ENCODE measurements around the gene FXYD4.
A peak's percentile ranks its signal among the peaks of the same experiment; 100 is the strongest.
"Not testable (repeated sequence)": the region's sequence is repeated elsewhere in the genome, so short reads cannot be mapped to it uniquely, and the experiment has no call there.

The FXYD4 gene, protein sequence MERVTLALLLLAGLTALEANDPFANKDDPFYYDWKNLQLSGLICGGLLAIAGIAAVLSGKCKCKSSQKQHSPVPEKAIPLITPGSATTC

DNA sequence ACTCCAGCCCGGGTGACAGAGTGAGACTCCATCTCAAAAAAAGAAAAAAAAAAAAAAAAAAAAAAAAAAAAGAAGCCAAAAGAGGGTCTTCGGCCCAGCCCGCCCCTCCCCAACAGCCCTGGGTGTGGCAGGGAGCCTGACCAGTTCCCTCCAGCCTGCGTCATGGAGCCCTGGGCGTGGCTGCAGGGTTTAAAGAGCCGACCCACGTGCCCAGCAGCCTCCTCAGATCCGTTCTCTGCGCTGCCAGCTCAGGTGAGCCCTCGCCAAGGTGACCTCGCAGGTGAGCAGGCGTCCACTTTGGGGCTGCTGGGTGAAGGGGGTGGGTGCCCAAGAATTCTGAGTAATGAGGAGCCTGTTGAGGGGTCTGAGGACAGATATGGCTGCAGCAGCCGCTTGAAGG is at the start of gene FXYD4:
TSS of gene FXYD4 (plus strand) at position 219 of the 400 bp plus-strand sequence. CDS start 2,111 bp downstream, outside the sequence.
- DNase-seq (ENCODE audit: low spot score): no peak

DNA sequence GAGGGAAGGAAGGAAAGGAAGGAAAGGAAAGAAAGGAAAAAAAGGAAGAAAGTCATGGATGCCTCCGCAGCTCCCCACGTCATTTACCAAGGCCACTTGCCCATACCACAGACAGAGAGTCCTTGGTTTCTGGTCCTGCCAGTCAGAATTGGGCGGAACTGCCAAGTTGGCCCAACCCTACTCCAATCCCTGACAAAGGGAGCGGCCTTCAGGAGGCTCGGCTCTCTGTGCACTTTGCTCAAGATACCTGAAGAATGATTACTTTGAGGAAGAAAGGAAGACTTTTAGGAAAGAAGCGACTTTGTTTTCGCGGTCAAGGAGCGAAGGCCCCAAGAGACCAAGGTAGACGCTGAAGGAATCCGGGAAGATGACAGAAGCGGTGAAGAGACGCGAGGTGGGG is 49.1 kb upstream of the FXYD4 start:
- no peak for DNase-seq (ENCODE audit: low spot score)

DNA sequence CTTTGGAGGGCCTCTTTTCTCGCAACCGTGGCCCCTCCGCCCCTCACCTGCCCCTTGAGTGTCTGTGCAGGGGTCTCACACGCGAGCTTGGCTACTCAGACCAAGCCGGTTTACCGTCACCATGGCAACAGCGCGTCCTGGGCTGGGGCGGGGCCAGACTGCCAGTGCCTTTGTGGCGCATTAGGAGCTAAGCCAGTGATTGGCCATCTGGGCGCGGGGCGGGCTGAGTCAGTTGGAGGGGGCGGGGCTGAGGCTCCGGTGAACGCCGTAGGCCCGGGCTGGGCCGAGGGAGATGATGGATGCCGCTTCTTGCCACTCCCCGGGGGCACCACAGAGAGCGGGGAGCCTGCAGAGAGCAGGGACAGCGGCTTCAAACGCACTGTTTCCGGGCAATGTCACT is 48.7 kb upstream of the FXYD4 start:
- DNase-seq (ENCODE audit: low spot score): peak; percentile 99

DNA sequence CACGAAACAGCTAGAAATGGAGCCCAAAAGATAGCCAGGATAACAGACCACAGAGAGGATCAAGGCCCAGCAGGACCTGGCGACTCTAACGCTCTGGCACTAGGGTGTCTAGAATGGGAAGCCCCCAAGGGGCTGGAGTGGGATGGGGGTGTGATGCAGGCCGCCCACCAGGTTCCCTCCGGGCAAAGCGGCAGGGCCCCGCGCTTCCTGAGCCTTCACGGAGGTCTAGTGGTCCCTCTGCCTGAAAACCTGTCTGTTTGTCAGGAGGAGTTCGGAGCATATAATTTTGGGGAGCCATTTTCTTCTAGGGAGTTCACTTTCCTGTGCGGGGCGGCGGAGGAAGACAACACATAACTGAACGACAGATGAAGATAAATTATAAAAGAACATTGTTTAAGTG is 48.2 kb upstream of the FXYD4 start:
- DNase-seq (ENCODE audit: low spot score): peak; percentile 29

DNA sequence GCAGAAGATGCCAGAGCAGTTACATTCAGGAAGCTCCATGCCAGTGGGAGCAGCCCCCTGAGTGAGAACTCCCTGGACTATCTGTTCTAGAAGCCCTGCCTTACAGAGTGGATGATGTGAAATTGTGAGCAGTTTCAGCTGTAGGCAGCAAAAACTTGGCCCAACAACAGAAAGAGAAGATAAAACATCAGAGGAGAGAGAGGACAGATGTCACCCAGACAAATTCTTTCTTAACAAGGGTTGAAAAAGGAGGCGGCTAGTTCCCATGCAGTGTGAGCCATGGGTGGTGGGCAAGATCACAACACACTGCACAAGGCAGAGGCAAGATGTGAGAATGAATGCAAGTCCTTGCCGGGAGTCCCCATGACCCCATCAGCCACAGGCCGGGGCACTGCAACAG is 46.6 kb upstream of the FXYD4 start:
- DNase-seq (ENCODE audit: low spot score): no peak

DNA sequence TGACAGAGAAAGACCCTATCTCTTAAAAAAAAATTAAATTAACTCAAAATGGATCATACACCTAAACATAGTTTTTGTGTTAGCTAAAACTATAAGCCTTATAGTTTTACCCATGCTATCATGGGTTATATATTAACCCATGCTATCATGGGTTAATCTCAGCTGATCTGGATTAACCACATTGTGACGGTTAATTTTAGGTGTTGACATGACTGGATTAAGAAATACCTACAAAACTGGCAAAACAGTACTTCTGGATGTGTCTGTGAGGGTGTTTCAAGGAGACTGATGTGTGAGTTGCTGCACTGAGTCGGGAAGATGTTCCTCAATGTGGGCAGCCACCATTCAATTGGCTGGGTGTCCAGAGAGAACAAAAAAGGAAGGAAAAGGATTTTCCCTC is 44.3 kb upstream of the FXYD4 start:
- no peak for DNase-seq (ENCODE audit: low spot score)

DNA sequence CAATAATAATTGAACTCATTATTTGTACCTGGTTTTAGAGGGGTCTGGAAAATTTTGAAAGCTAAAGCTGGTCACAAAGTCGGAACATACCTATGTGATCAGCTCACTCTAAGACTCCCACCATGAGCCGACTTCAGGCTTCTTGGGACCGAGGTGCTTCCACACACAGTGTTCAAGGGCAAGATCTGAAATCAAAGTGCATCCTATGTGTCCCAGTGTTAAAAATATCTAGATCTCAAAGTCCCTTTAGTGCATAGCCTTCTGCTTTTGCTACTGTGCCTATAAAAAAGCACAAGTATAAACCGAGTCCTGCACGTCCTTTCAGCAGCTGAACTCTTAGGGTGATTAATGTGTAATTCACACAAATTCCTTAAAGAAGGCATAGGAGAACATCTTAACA is 43.5 kb upstream of the FXYD4 start:
- no peak for DNase-seq (ENCODE audit: low spot score)

DNA sequence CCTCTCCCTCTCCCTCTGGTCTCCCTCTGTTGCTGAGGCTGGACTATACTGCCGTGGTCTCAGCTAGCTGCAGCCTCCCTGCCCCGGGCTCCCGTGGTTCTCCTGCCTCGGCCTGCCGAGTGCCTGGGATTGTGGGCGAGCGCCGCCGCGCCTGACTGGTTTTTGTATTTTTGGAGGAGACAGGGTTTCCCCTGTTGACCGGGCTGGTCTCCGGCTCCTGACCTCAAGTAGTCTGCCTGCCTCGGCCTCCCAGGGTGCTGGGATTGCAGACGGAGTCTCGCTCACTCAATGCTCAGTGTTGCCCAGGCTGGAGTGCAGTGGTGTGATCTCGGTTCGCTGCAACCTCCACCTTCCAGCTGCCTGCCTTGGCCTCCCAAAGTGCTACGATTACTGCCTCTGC is 42.6 kb upstream of the FXYD4 start:
- DNase-seq (ENCODE audit: low spot score): not testable (repeated sequence)

DNA sequence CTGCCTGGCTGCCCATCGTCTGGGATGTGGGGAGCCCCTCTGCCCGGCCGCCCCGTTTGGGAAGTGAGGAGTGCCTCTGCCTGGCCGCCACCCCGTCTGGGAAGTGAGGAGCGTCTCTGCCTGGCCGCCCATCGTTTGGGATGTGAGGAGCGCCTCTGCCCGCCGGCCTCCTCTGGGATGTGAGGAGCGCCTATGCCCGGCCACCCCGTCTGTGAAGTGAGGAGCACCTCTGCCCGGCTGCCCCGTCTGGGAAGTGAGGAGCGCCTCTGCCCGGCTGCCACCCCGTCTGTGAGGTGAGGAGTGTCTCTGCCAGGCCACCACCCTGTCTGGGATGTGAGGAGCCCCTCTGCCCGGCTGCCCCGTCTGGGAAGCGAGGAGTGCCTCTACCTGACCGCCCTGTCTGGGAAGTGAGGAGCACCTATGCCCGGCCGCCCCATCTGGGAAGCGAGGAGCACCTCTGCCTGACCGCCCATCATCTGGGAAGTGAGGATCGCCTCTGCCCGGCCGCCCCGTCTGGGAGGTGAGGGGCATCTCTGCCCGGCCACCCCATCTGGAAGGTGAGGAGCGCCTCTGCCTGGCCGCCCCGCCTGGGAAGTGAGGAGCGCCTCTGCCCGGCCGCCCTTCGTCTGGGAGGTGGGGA is 42.1 kb upstream of the FXYD4 start:
- not testable (repeated sequence) for DNase-seq (ENCODE audit: low spot score)

DNA sequence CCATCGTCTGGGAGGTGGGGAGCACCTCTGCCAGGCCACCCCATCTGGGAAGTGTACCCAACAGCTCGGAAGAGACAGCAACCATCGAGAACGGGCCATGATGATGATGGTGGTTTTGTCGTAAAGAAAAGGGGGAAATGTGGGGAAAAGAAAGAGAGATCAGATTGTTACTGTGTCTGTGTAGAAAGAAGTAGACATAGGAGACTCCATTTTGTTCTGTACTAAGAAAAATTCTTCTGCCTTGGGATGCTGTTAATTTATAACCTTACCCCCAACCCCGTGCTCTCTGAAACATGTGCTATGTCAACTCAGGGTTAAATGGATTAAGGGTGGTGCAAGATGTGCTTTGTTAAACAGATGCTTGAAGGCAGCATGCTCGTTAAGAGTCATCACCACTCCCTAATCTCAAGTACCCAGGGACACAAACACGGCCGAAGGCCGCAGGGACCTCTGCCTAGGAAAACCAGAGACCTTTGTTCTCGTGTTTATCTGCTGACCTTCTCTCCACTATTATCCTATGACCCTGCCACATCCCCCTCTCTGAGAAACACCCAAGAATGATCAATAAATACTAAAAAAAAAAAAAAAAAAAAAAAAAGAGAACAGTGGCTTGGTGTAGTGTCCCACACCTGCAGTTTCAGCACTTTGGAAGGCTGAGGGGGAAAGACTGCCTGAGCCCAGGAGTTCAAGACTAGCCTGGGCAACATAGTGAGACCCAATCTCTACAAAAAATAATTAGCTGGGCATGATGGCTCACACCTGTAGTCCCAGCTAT is 41.2 kb upstream of the FXYD4 start:
- not testable (repeated sequence) for DNase-seq (ENCODE audit: low spot score)

DNA sequence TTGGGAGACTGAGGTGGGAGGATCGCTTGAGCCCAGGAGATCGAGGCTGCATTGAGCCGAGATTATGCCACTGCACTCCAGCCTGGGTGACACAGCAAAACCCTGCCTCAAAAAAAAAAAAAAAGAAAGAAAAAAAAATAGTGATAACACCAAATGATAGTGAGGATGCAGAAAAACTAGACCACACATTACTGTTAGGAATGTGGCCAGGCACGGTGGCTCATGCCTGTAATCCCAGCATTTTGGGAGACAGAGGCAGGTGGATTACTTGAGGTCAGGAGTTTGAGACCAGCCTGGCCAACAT is 40.7 kb upstream of the FXYD4 start:
- DNase-seq (ENCODE audit: low spot score): not testable (repeated sequence)

DNA sequence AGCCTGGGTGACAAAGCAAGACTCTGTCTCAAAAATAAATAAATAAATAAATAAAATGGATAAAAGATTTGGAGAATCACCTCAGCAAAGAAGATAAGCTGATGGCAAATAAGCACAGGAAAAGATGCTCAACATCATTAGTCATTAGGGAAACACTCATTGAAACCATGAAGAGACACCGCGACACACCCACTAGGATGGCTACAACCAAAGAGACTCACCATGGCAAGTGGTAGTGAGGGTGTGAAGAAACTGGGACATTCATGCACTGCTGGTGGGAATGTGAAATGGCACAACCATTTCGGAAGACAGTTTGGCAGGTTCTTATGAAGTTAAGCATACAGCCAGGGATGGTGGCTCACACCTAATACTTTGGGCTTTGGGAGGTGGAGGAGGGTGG is 37.8 kb upstream of the FXYD4 start:
- DNase-seq (ENCODE audit: low spot score): no peak

DNA sequence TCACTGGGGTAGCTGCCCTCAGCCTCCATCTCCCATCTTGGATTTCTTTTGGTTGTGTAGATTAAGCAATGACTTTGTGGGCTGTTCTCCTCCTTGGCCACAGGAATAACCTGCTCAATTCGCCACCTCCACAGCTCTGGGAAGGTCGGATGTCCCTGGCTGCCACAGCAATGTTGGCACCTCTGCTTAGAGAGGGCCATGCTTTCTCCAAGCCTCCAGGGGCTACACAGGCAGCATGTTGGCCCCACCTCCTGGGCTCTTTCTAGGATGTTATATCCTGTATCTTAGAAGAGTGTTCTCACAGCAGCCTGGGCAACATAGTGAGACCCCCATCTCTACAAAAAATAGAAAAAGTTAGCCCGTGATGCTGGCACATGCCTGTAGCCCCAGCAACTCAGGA is 35.4 kb upstream of the FXYD4 start:
- DNase-seq (ENCODE audit: low spot score): peak; percentile 2

DNA sequence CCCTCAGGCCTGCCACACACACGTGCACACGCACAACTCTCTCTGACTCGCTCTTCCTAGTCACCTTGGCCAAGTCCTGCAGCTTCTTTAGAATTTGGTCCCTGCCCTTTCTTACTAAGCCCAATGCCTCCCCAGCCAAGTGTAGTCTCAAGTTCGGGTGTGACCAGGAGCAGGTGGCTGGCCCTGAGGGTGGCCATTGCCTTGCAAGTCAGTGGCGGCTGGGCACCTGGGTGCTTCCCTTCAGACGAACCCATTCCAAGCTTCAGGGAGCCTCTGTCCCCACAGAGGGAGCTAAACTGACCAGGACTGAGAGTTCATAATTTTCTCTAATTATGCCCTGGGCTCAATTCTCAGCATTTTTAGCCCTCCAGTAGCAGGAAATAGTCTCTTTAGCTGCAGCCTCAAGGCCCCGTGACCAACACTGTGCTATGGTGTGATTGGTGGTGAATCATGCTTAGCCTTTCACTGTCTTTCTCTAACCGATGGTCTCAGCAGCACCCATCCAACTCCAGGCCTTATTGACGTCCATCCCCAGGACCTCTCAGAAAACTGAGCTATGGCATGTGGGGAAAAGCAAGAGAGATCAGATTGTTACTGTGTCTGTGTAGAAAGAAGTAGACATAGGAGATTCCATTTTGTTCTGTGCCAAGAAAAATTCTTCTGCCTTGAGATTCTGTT is 34.7 kb upstream of the FXYD4 start:
- no peak for DNase-seq (ENCODE audit: low spot score)

DNA sequence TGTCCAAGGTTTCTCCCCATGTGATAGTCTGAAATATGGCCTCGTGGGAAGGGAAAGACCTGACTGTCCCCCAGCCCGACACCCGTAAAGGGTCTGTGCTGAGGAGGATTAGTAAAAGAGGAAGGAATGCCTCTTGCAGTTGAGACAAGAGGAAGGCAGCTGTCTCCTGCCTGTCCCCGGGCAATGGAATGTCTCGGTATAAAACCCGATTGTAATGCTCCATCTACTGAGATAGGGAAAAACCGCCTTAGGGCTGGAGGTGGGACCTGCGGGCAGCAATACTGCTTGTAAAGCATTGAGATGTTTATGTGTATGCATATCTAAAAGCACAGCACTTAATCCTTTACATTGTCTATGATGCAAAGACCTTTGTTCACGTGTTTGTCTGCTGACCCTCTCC is 33.9 kb upstream of the FXYD4 start:
- not testable (repeated sequence) for DNase-seq (ENCODE audit: low spot score)

DNA sequence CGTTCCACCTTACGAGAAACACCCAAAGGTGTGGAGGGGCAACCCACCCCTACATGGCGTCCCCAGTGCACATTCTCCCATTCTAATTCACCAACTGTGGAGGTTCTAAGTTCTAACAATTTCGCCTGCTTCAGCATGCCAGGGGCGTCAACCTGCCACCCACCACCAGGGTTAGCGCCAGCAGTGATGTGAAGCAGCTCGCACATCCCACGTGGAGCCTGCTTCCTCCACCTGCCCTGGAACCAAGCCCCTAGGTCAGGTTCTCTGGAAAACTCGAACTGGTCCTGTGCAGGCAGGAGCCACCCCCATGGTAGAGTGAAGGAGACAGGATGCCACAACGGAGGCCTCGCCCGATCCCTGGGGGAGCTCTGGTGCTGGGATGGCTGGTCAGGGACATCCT is 33.3 kb upstream of the FXYD4 start:
- DNase-seq (ENCODE audit: low spot score): peak; percentile 61

DNA sequence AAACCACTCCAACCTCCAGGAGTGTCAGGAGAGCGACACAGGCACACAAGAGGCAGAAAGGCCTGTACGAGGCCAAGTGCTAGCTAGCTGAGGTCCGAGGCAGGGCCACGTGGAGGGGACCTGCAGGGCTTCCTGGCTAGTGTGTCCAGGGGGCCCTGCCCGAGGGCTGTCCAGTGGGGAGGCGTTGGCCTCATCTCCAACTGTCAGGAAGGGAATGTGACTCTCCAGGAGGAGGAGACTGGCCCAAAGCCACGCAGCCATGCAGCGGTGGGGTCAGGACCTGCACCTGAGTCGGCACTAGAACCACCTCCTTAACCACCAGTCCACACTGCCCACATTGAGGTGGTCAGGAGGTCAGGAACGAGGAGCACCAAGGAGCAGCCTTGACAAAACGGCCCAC is 32.3 kb upstream of the FXYD4 start:
- DNase-seq (ENCODE audit: low spot score): no peak

DNA sequence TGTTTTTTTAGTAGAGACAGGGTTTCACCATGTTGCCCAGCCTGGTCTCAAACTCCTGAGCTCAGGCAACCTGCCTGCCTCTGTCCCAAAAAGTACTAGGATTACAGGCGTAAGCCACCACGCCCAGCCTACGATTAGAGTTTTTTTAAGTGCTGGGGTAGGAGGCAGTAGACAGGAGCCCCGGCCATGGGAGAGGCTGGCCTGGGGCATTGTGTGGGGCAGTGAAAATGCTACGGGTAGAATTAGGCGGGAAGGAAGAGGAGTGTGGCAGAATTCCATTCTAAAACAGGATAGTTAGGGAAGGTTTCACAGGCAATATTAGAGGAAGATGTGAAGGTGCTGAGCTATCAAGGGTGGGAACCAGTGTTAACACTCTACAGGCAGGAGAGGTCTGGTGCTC is 31.3 kb upstream of the FXYD4 start:
- DNase-seq (ENCODE audit: low spot score): no peak

DNA sequence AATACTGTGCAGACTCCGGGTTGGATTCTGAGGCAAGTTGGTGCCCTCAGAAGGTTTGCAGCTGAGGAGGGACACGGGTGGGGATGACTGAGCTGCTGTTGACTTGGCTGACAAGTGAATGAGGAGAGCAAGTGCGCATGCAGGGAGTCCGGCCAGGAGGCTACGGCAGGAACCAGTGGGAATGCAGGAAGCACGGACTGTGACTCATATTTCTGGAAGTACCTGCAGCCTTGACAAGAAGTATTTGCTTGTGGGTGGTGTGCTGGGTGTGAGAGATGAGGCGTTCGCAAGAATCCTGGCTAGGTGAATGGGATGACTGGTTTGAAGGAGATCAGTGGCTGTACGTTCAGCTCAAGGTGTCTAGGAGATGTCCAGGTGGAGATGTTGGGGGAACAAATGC is 30.8 kb upstream of the FXYD4 start:
- DNase-seq (ENCODE audit: low spot score): no peak

DNA sequence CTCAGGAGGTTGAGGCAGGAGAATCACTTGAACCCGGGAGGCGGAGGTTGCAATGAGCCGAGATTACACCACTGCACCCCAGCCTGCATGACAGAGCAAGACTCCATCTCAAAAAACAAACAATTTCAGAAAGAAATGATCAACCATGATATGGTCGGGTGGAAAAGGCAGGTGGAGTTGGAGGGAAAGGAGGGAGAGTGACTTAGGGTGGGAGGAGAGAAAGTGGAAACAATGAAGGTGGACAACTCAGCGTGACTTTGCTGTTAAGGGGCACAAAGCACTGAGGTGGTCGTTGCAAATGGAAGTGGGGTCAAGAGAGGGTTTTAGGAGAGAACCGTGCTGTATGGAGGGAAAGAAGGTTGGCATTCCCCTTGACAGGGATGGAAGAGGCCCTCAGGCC is 30.0 kb upstream of the FXYD4 start:
- no peak for DNase-seq (ENCODE audit: low spot score)

DNA sequence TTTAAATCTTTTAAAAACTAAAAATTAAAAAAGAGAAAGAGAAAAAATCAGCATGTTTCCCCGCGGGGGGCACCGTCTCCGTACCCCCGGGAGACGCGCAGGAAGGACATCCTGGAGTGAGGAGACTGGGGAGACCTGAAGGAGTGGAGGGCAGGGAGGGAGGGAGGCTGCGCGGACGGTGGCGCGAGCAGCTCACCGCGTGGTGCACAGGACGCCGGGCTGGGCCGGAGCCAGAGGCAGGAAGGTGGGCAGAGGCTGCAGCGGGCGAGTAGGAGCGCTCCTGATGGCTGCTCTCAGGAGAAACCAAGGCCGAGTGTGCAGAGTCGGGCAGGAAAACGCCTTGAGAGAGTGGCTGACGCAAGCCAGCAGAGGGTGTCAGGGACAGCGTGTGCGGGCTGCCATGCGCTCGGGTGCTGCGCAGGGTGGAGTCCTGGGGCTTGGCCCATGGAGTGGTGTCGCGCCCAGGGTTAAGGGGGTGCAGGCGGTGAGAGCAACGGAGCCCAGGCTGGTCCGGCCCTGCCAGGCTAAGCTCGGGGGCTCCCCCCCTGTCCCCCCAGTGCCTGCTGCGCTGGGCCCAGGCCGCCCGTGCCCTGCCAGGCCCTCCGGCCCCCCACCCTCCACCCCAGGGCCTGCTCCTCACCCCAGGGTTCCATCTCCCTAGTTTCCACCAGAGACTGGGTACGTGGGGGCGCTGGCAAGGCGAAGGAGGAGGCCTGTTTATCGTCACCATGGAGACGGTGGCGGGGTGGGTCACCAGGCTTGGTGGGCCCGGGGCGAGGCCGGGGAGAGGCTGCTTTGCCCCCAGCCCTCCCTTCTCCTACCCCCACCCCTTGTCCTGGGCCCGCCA is 28.9 kb upstream of the FXYD4 start:
- DNase-seq (ENCODE audit: low spot score): no peak

DNA sequence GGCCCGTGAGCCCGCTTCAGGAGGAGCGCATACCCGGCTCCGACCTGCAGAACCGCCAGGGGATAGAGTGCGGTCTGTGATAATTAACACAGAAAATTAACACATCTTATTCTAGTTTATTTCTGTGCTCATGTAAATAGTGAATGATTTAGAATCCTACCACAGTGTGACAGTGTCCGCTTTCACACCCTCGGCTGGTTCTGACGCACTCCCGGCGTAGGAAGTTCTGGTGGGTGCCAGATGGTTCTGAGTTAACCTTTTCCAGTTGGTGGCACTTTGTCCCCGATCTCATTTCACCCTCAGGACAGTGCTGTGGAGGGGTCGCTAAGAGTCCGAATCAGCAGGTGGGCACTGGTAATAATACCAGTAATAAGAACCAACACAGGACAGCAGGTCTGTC is 28.3 kb upstream of the FXYD4 start:
- DNase-seq (ENCODE audit: low spot score): no peak
